PC-9 (cell line): Measurements from ENCODE around the gene CPXM2. TPM values are rescaled to one million over a fixed set of nuclear protein-coding genes. Genes with fewer than 3 reads are reported as not detected.
"Not testable (repeated sequence)": the region's sequence is repeated elsewhere in the genome, so short reads cannot be mapped to it uniquely, and the experiment has no call there.

Source experiments
- BruUV-seq: library from RNA; stranded (reverse); fragments of 400-500 nt; replicated peaks from 2 replicates; lab custom pipeline; 2021; lab: Mats Ljungman, UMichigan
- CTCF ChIA-PET: fragments of 300-600 bp; sonication (Branson Sonifier 250); formaldehyde crosslinking; loops from one replicate; lab custom pipeline; 2022; ENCODE audit warnings: antibody characterized with exemption; lab: Charles Lee
- POLR2A ChIA-PET: fragments of 300-600 bp; sonication (Branson Sonifier 250); formaldehyde crosslinking; loops from one replicate; lab custom pipeline; 2022; ENCODE audit warnings: antibody characterized with exemption; ENCODE audit not compliant: unreplicated experiment; lab: Charles Lee
- DNase-seq, 2 experiments: peaks; one replicate each; pipeline versions ENCODE4 v3.0.0 to v3.0.0-alpha.2; 2015 to 2022; ENCODE audit warnings: mixed read lengths in 1 of 2
- H2AFZ ChIP-seq: fragments of 200-600 bp; sonication (generic); 2 replicates; pipeline ENCODE4 v1.8.1; 2017; ENCODE audit warnings: antibody characterized with exemption
- H3F3A ChIP-seq: fragments of 200-600 bp; sonication (generic); 2 replicates; pipeline ENCODE4 v1.8.1; 2017; ENCODE audit warnings: antibody characterized with exemption, mild to moderate bottlenecking, low read depth; ENCODE audit not compliant: insufficient read depth
- H3K27ac ChIP-seq: fragments of 200-600 bp; sonication (generic); 2 replicates; pipeline ENCODE4 v1.6.1; 2016; ENCODE audit warnings: mixed run types
- H3K27me3 ChIP-seq: fragments of 200-600 bp; sonication (generic); 2 replicates; pipeline ENCODE4 v1.6.1; 2016; ENCODE audit warnings: low read depth, mixed run types; ENCODE audit not compliant: insufficient read depth
- H3K36me3 ChIP-seq: fragments of 200-600 bp; sonication (generic); 2 replicates; pipeline ENCODE4 v1.6.1; 2016; ENCODE audit warnings: low read depth, mixed run types
- H3K4me1 ChIP-seq: fragments of 200-600 bp; sonication (generic); replicated peaks from 2 replicates; pipeline ENCODE4 v1.6.1; 2016; ENCODE audit warnings: mixed run types; ENCODE audit not compliant: insufficient read depth
- H3K4me2 ChIP-seq: fragments of 200-600 bp; sonication (generic); 2 replicates; pipeline ENCODE4 v1.6.1; 2017; ENCODE audit warnings: mixed run types
- H3K4me3 ChIP-seq: fragments of 200-600 bp; sonication (generic); 2 replicates; pipeline ENCODE4 v1.6.1; 2016; ENCODE audit warnings: mixed run types
- H3K79me2 ChIP-seq: fragments of 200-600 bp; sonication (generic); 2 replicates; pipeline ENCODE4 v1.6.1; 2017; ENCODE audit warnings: low read depth, mixed run types
- H3K9me2 ChIP-seq: fragments of 200-600 bp; sonication (generic); 2 replicates; pipeline ENCODE4 v1.8.1; 2017; ENCODE audit warnings: mild to moderate bottlenecking; ENCODE audit not compliant: insufficient read depth
- H3K9me3 ChIP-seq: fragments of 200-600 bp; sonication (generic); 2 replicates; pipeline ENCODE4 v1.8.1; 2016; ENCODE audit warnings: low read depth; ENCODE audit not compliant: insufficient read depth
- H4K20me1 ChIP-seq: fragments of 200-600 bp; sonication (generic); 2 replicates; pipeline ENCODE4 v1.8.1; 2017; ENCODE audit not compliant: insufficient read depth
- EZH2 ChIP-seq: fragments of 200-600 bp; sonication (generic); IDR thresholded peaks from 2 replicates; pipeline ENCODE4 v1.8.0; 2017; ENCODE audit warnings: antibody characterized with exemption, low read depth
- intact Hi-C: fragments of 100-400 bp; cut with micrococcal nuclease; formaldehyde crosslinking; loops from one replicate; pipeline ENCODE4 v1.10.0; 2022; ENCODE audit not compliant: unreplicated experiment
- total RNA-seq: library from RNA; stranded (reverse); gene quantifications from 2 replicates; pipeline ENCODE4 v1.2.3, GENCODE V29; 2021
- TF ChIP-seq, protein P1 (sequence below): fragments of 200-600 bp; sonication (generic); conservative IDR thresholded peaks from 2 replicates; pipeline ENCODE4 v1.6.1; 2017; ENCODE audit warnings: mixed run types, antibody characterized with exemption, mild to moderate bottlenecking, moderate library complexity

The CPXM2 gene
- total RNA-seq, 1 experiment from 2014 or later: not detected

DNA sequence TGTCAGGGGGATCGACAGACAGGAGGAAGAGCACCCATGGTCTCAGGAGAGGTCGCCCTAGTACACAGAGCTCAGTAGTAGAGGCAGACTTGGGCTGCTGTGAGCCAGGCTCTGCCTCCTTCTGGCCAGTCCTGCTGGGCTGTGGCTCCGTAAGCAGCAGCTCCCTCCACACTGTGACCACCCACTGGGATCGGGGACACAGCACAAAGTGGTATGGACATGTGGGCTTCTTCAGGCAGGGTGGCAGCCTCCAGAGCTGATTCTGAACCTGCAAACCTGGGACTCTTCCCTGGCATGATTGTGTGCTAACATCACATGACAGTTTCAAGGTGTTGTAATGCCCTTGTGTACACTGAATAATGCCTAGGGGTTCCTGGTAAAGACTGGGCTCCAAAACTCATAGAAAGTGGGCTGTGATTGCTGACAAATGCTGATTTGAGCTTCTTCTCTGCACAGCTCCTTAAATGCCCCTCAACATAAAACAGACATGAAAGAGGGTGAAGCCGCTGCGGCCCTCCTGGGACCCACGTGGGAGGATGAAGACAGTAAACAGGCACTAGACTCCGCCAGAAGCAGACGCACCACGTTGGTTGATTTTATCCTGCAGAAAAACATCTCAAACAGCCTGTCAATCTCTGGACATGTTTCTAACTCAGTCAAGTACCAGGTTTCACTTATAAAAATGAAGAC, 148.7 kb downstream of the CPXM2 start:
- Histone ChIP-seq H2AFZ (no peak overlapping the region), H3F3A (no peaks in the 10 kb centered on the region), H3K27ac (no peak overlapping the region), H3K9me3 (no peaks in the 10 kb centered on the region), H3K79me2 (no peaks in the 10 kb centered on the region), H3K4me3 (no peak overlapping the region), H3K9me2 (no peaks in the 10 kb centered on the region), H3K27me3 (peaks cover 28% of the 10 kb centered on the region), H3K4me1 (no peaks in the 10 kb centered on the region), H3K36me3 (no peaks in the 10 kb centered on the region), H4K20me1 (no peaks in the 10 kb centered on the region), H3K4me2 (no peak overlapping the region)
- ChIA-PET POLR2A (no interaction called here), CTCF (no interaction called here)
- TF ChIP-seq, protein P1, sequence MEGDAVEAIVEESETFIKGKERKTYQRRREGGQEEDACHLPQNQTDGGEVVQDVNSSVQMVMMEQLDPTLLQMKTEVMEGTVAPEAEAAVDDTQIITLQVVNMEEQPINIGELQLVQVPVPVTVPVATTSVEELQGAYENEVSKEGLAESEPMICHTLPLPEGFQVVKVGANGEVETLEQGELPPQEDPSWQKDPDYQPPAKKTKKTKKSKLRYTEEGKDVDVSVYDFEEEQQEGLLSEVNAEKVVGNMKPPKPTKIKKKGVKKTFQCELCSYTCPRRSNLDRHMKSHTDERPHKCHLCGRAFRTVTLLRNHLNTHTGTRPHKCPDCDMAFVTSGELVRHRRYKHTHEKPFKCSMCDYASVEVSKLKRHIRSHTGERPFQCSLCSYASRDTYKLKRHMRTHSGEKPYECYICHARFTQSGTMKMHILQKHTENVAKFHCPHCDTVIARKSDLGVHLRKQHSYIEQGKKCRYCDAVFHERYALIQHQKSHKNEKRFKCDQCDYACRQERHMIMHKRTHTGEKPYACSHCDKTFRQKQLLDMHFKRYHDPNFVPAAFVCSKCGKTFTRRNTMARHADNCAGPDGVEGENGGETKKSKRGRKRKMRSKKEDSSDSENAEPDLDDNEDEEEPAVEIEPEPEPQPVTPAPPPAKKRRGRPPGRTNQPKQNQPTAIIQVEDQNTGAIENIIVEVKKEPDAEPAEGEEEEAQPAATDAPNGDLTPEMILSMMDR: no peak
- TF ChIP-seq EZH2: no peak
- DNase-seq: no peak
- intact Hi-C loops: no loop called here
- BruUV-seq: no TSS peak

DNA sequence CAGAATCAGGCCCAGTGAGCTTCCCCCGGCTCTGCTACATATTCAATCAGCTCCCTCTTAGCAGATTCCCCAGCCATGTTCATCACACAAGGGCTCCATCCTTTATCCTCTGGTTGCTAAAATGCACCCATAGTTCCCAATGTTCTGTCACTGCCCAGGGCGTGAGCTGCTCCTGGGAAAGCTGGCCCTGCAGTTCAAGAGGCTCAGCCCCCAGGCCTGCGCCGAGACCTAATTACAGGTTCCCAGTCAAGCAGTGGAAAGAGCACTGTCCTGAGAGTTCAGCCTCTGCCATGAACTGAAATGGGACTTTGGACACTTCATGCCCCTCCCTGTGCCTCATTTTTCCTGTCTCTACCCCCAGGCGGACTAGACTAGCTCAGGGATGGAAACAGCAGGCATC, 149.9 kb downstream of the CPXM2 start:
- Histone ChIP-seq H3K4me2 (no peak overlapping the region), H3K27ac (no peak overlapping the region), H3K36me3 (no peaks in the 10 kb centered on the region), H3K79me2 (no peaks in the 10 kb centered on the region), H3F3A (no peaks in the 10 kb centered on the region), H3K4me3 (no peak overlapping the region), H2AFZ (no peak overlapping the region), H3K9me3 (no peaks in the 10 kb centered on the region), H4K20me1 (no peaks in the 10 kb centered on the region), H3K27me3 (peaks cover 25% of the 10 kb centered on the region), H3K4me1 (no peaks in the 10 kb centered on the region), H3K9me2 (no peaks in the 10 kb centered on the region)
- no peak for TF ChIP-seq EZH2
- TF ChIP-seq, protein P1: no peak
- no peak for DNase-seq
- intact Hi-C loops: no loop called here
- ChIA-PET CTCF (no interaction called here), POLR2A (no interaction called here)
- no TSS peak for BruUV-seq

DNA sequence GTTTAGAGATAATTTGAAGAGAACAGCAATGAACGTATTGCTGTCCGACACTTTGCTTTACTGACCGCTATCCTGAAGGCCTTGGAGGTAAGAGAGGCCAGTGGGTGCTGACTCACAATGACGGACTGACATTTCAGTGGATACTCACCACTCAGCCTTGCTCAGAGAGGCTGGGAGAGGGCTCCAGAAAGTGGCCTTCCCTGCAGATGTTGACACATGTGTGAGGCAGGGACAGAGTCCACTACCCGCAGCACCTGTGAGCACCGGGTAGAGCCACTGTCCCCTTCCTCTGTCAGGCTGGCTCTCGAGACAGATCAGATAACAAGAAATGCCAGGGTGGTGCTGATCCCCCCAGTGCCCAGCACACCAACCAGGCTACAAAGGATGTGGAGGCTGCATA, 150.5 kb downstream of the CPXM2 start:
- no peaks in the 10 kb centered on the region for H3K4me1 ChIP-seq
- no peaks in the 10 kb centered on the region for H3K36me3 ChIP-seq
- BruUV-seq: no TSS peak
- no peak overlapping the region for H3K27ac ChIP-seq
- H3F3A ChIP-seq: no peaks in the 10 kb centered on the region
- no peak overlapping the region for H3K4me3 ChIP-seq
- POLR2A ChIA-PET: no interaction called here
- TF ChIP-seq, protein P1: no peak
- TF ChIP-seq EZH2: no peak
- H4K20me1 ChIP-seq: no peaks in the 10 kb centered on the region
- no peak for DNase-seq
- H3K79me2 ChIP-seq: no peaks in the 10 kb centered on the region
- no peak overlapping the region for H3K4me2 ChIP-seq
- CTCF ChIA-PET: no interaction called here
- intact Hi-C loops: no loop called here
- no peaks in the 10 kb centered on the region for H3K9me2 ChIP-seq
- peaks cover 22% of the 10 kb centered on the region for H3K27me3 ChIP-seq
- no peaks in the 10 kb centered on the region for H3K9me3 ChIP-seq
- H2AFZ ChIP-seq: no peak overlapping the region

DNA sequence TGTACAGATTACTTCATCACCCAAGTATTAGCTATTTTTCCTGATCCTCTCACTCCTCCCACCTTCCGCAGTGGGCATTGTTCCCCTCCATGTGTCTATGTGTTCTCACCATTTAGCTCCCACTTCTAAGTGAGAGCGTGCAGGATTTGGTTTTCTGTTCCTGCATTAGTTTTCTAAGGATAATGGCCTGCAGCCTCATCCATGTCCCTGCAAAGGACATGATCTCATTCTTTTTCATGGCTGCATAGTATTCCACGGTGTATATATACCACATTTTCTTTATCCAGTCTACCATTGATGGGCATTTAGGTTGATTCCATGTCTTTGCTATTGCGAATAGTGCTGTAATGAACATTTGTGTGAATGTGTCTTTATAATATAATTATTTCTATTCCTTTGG, 154.7 kb downstream of the CPXM2 start:
- H4K20me1 ChIP-seq, intact Hi-C loops, H3K79me2 ChIP-seq, H3K27me3 ChIP-seq, H3K4me1 ChIP-seq, POLR2A ChIA-PET, H3K36me3 ChIP-seq, BruUV-seq, H3K9me3 ChIP-seq, CTCF ChIA-PET, H3K4me2 ChIP-seq, H3K27ac ChIP-seq, H3K4me3 ChIP-seq, DNase-seq, H3K9me2 ChIP-seq, H2AFZ ChIP-seq, H3F3A ChIP-seq: not testable (repeated sequence)
